Measurements from ENCODE around the gene SLC39A1. TPM values are rescaled to one million over a fixed set of nuclear protein-coding genes. Genes with fewer than 3 reads are reported as not detected.

SLC39A1 gene
- total and polyA plus RNA-seq, 9 of the 15 experiments (the other 6 are each of a cell fraction or from before 2014, with no cell fraction given), result 9.9 to 81.1 (median 62.7) TPM

DNA sequence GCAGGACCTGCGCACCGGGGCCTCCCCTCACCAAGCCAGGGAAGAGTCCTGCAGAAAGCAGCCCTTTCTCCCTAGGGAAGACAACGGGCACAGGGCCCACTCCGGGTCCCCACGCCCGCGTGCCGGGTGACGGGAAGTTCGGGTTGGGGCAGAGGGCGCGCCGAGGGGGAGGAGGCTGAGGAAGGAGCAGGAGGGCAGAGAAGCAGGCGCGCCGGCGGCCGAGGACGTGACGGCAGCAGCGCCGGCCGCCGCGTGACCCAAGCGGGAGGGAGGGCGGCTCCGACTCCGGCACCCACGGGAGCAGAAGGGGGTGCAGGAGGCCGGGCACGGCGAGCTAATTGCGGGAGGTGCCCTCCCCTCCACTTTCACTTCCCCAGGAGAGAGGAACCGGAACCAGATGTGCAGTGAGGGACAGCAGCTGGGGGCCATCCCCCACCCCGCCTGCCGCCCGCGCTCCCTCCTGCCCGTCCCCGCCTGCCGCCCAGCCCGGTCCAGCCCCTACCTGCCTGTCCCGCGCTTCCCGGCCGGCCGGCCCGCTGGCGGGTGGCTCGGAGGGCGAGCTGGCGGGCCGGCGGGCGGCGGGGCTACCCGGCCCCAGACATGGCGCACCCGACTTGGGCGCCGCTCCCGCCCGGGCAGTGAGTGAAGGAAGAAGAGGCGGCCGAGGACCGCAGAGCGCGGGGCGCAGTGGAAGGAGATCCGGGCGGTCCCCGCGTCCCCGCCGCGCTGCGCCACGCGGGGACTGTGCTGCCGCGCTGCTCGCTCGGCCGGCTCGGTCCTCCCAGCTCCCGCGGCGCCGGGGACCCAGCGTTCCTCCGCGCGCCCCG, 17.3 kb downstream of the SLC39A1 start (continued):
- TF ChIP-seq, protein P1, sequence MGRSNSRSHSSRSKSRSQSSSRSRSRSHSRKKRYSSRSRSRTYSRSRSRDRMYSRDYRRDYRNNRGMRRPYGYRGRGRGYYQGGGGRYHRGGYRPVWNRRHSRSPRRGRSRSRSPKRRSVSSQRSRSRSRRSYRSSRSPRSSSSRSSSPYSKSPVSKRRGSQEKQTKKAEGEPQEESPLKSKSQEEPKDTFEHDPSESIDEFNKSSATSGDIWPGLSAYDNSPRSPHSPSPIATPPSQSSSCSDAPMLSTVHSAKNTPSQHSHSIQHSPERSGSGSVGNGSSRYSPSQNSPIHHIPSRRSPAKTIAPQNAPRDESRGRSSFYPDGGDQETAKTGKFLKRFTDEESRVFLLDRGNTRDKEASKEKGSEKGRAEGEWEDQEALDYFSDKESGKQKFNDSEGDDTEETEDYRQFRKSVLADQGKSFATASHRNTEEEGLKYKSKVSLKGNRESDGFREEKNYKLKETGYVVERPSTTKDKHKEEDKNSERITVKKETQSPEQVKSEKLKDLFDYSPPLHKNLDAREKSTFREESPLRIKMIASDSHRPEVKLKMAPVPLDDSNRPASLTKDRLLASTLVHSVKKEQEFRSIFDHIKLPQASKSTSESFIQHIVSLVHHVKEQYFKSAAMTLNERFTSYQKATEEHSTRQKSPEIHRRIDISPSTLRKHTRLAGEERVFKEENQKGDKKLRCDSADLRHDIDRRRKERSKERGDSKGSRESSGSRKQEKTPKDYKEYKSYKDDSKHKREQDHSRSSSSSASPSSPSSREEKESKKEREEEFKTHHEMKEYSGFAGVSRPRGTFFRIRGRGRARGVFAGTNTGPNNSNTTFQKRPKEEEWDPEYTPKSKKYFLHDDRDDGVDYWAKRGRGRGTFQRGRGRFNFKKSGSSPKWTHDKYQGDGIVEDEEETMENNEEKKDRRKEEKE (IDR thresholded peaks at IDR 0.05; ENCODE audit: borderline replicate concordance in 1 of 2, control insufficient read depth in 1 of 2, low read depth in 2 of 2, low read length in 1 of 2), result no peak
- peak; percentile 25; the same call in 1 of the 2 replicates for TF ChIP-seq ETV5 (CRISPR knock-in tag; IDR thresholded peaks at IDR 0.05; ENCODE audit: low read depth)
- TF ChIP-seq SP1 (CRISPR knock-in tag; IDR thresholded peaks at IDR 0.05), result peak; percentile 54; the same call in 1 of the 2 replicates
- TF ChIP-seq TCF7 (IDR thresholded peaks at IDR 0.05; ENCODE audit: borderline replicate concordance), result no peak
- TF ChIP-seq ELF2 (CRISPR knock-in tag; IDR thresholded peaks at IDR 0.05), result peak; percentile 54; the same call in 1 of the 2 replicates
- peak; percentile 69 for TF ChIP-seq HNRNPL (IDR thresholded peaks at IDR 0.05; ENCODE audit: low read depth, low read length)
- TF ChIP-seq, protein P2, sequence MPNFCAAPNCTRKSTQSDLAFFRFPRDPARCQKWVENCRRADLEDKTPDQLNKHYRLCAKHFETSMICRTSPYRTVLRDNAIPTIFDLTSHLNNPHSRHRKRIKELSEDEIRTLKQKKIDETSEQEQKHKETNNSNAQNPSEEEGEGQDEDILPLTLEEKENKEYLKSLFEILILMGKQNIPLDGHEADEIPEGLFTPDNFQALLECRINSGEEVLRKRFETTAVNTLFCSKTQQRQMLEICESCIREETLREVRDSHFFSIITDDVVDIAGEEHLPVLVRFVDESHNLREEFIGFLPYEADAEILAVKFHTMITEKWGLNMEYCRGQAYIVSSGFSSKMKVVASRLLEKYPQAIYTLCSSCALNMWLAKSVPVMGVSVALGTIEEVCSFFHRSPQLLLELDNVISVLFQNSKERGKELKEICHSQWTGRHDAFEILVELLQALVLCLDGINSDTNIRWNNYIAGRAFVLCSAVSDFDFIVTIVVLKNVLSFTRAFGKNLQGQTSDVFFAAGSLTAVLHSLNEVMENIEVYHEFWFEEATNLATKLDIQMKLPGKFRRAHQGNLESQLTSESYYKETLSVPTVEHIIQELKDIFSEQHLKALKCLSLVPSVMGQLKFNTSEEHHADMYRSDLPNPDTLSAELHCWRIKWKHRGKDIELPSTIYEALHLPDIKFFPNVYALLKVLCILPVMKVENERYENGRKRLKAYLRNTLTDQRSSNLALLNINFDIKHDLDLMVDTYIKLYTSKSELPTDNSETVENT (CRISPR knock-in tag; IDR thresholded peaks at IDR 0.05), result peak; percentile 12; the same call in 1 of the 2 replicates
- TF ChIP-seq PCBP1 (IDR thresholded peaks at IDR 0.05; ENCODE audit: low read depth, low read length, poor library complexity, severe bottlenecking), result no peak
- TF ChIP-seq CREBBP (IDR thresholded peaks at IDR 0.05; ENCODE audit: low read depth, low read length), result no peak
- TF ChIP-seq, protein P3, sequence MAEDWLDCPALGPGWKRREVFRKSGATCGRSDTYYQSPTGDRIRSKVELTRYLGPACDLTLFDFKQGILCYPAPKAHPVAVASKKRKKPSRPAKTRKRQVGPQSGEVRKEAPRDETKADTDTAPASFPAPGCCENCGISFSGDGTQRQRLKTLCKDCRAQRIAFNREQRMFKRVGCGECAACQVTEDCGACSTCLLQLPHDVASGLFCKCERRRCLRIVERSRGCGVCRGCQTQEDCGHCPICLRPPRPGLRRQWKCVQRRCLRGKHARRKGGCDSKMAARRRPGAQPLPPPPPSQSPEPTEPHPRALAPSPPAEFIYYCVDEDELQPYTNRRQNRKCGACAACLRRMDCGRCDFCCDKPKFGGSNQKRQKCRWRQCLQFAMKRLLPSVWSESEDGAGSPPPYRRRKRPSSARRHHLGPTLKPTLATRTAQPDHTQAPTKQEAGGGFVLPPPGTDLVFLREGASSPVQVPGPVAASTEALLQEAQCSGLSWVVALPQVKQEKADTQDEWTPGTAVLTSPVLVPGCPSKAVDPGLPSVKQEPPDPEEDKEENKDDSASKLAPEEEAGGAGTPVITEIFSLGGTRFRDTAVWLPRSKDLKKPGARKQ (CRISPR knock-in tag; IDR thresholded peaks at IDR 0.05), result no peak
- no peak for TF ChIP-seq HCFC1 (IDR thresholded peaks at IDR 0.05; ENCODE audit: low read depth, low read length)
- TF ChIP-seq ZNF324 (CRISPR knock-in tag; IDR thresholded peaks at IDR 0.05), result no peak
- TF ChIP-seq, protein P4, sequence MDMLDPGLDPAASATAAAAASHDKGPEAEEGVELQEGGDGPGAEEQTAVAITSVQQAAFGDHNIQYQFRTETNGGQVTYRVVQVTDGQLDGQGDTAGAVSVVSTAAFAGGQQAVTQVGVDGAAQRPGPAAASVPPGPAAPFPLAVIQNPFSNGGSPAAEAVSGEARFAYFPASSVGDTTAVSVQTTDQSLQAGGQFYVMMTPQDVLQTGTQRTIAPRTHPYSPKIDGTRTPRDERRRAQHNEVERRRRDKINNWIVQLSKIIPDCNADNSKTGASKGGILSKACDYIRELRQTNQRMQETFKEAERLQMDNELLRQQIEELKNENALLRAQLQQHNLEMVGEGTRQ (CRISPR knock-in tag; IDR thresholded peaks at IDR 0.05), result peak; percentile 57
- no peak for TF ChIP-seq U2AF2 (optimal IDR thresholded peaks at IDR 0.05; ENCODE audit: low read depth, low read length)
- TF ChIP-seq NCOA4 (IDR thresholded peaks at IDR 0.05; ENCODE audit: partially characterized antibody), result no peak
- TF ChIP-seq POLR2AphosphoS5 (IDR thresholded peaks at IDR 0.05; ENCODE audit: control insufficient read depth, insufficient read depth, low read depth, low read length), result no peak
- no peak for TF ChIP-seq ZNF263 (CRISPR knock-in tag; IDR thresholded peaks at IDR 0.05; ENCODE audit: borderline replicate concordance)
- TF ChIP-seq CCNT2 (IDR thresholded peaks at IDR 0.05; ENCODE audit: borderline replicate concordance, extremely low read depth, insufficient read length, low read depth, low read length), result peak; percentile 23
- TF ChIP-seq FOXP1 (CRISPR knock-in tag; IDR thresholded peaks at IDR 0.05), result no peak; the same call in 1 of the 2 replicates
